Dendritic cell treated with granulocyte-macrophage colony-stimulating factor and Interleukin-4, amounts not matched to agents 40 ng/mL and 50 ng/mL, for 4 days (primary cell): ENCODE results near the gene PPP1R3F.
A peak's percentile ranks its signal among the peaks of the same experiment; 100 is the strongest.

Experiments
- H3K27ac Mint-ChIP-seq: one replicate; pipeline ENCODE4 v1.8.0; 2022; ENCODE audit warnings: mild to moderate bottlenecking, mixed read lengths
- H3K27me3 Mint-ChIP-seq: one replicate; pipeline ENCODE4 v1.8.0; 2022; ENCODE audit warnings: mild to moderate bottlenecking, mixed read lengths
- H3K36me3 Mint-ChIP-seq: one replicate; pipeline ENCODE4 v1.8.0; 2022; ENCODE audit warnings: low read depth, mixed read lengths
- H3K4me1 Mint-ChIP-seq: one replicate; pipeline ENCODE4 v1.8.0; 2022; ENCODE audit warnings: low read depth, mixed read lengths
- H3K4me3 Mint-ChIP-seq: one replicate; pipeline ENCODE4 v1.8.0; 2022; ENCODE audit warnings: mild to moderate bottlenecking, moderate library complexity, mixed read lengths
- H3K9me3 Mint-ChIP-seq: one replicate; pipeline ENCODE4 v1.8.0; 2022; ENCODE audit warnings: mixed read lengths
- intact Hi-C: fragments of 100-400 bp; cut with micrococcal nuclease; formaldehyde crosslinking; loops from one replicate; pipeline ENCODE4 v1.15.0; 2022

PPP1R3F gene

DNA sequence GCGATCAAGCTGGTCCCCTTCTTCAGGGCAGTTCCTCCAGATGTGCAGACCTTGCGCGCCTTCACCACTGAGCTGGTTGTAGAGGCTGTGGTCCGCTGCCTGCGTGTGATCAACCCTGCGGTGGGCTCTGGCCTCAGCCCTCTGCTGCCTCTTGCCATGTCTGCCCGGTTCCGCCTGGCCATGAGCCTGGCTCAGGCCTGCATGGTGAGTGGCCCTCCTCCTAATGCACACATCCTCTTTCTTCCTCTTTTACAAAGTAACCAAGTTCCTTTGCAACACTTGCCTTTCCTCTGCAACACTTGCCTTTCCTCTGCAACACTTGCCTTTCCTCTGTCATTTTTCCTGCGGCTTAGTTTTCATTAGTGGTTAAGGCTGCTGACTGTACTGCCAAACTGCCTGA, 32.5 kb upstream of the PPP1R3F start:
- H3K27ac Mint-ChIP-seq: peak overlapping the region; percentile 93
- H3K9me3 Mint-ChIP-seq: no peaks in the 10 kb centered on the region
- H3K4me1 Mint-ChIP-seq: peaks cover 17% of the 10 kb centered on the region
- H3K4me3 Mint-ChIP-seq: peak overlapping the region; percentile 96
- H3K27me3 Mint-ChIP-seq: no peaks in the 10 kb centered on the region
- H3K36me3 Mint-ChIP-seq: peaks cover 37% of the 10 kb centered on the region
- intact Hi-C loops: loop anchor here (5.0 kb wide), 1 partner anchor 45 kb away; no protein-coding TSS in a partner anchor

DNA sequence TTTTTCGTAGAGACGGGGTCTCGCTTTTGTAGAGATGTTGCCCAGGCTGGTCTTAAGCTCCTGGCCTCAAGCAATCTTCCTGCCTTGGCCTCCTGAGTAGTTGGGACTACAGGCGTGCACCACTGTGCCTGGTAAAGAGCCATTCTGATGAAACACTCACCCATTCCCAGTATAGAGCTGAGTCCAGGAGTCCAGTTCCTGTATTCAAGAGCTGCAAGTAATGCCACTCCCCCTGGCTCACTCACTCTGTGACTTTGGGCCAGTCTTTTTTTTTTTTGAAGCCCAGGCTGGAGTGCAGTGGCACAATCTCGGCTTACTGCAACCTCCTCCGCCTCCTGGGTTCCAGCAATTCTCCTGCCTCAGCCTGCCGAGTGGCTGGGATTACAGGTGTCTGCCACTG, 30.9 kb upstream of the PPP1R3F start:
- intact Hi-C loops: loop anchor here (5.0 kb wide), 1 partner anchor 46 kb away; no protein-coding TSS in a partner anchor
- Mint-ChIP-seq H3K27me3 (no peaks in the 10 kb centered on the region), H3K4me3 (peak overlapping the region; percentile 39), H3K4me1 (peaks cover 24% of the 10 kb centered on the region), H3K36me3 (peaks cover 54% of the 10 kb centered on the region), H3K9me3 (no peaks in the 10 kb centered on the region), H3K27ac (no peak overlapping the region)

DNA sequence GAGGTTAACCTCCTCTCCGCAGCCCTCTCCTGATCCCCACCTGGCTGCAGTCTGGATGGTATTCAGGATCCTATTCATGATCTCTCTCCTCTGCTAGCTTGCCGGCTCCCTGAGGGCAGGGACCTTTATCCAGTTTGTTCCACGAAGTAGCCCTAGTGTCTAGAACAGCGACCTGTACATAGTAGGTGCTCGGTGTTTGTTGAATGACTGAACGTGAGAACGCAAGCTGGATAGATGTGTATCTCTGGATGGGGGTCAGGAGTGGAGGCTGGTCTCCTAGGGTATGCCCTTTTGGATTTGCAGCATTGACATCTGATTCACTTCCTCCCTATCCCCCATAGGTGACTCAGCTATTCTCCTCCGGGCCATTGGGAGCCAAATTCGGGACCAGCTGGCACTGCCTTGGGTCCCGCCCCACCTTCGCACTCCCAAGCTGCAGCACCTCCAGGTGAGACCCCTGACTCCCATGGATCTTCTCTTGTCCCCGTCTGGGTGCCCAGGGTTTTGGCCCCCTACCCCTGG, 27.0 kb upstream of the PPP1R3F start:
- intact Hi-C loops: no loop called here
- no peaks in the 10 kb centered on the region for H3K9me3 Mint-ChIP-seq
- no peak overlapping the region for H3K4me3 Mint-ChIP-seq
- H3K4me1 Mint-ChIP-seq: peaks cover 14% of the 10 kb centered on the region
- H3K27me3 Mint-ChIP-seq: no peaks in the 10 kb centered on the region
- peaks cover 83% of the 10 kb centered on the region for H3K36me3 Mint-ChIP-seq
- H3K27ac Mint-ChIP-seq: peak overlapping the region; percentile 51

DNA sequence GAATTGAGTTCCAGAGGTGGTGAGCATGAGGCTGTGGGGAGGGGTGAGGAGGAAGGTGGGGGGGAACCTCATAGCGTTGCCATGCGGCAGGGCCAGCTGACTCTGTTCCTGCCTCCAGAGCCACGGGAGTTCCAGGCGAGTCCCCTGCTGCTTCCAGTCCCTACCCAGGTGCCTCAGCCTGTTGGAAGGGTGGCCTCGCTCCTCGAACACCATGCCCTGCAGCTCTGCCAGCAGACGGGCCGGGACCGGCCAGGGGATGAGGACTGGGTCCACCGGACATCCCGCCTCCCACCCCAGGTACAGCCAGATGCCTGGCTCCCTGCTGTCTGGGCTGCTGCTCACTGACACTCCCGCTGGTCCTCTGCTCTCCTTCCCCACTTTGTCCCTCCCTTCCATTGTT, 26.4 kb upstream of the PPP1R3F start:
- Mint-ChIP-seq H3K27ac (peak overlapping the region; percentile 63), H3K9me3 (no peaks in the 10 kb centered on the region), H3K4me1 (peaks cover 14% of the 10 kb centered on the region), H3K4me3 (no peak overlapping the region), H3K27me3 (no peaks in the 10 kb centered on the region), H3K36me3 (peaks cover 89% of the 10 kb centered on the region)
- intact Hi-C loops: no loop called here

DNA sequence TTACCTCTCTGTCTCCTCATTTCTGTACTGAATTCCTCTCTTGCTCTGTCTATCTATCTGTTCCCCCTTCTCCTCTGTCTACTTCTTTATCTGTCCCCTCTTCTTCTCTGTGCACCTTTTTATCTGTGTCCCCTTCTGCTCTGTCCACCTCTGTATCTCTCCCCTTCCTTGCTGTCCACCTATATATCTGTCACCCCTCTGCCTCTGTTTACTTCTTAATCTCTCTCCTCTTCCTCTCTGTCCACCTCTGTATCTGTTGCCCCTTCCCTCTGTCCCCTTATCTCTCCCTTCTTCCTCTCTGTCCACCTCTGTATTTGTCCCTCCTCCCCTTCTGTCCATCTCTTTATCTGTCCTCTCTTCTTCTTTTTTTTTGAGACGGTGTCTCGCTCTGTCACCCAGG, 25.4 kb upstream of the PPP1R3F start:
- H3K4me3 Mint-ChIP-seq: no peak overlapping the region
- H3K27me3 Mint-ChIP-seq: no peaks in the 10 kb centered on the region
- H3K4me1 Mint-ChIP-seq: peaks cover 14% of the 10 kb centered on the region
- peak overlapping the region; percentile 4 for H3K27ac Mint-ChIP-seq
- peaks cover 99% of the 10 kb centered on the region for H3K36me3 Mint-ChIP-seq
- intact Hi-C loops: no loop called here
- H3K9me3 Mint-ChIP-seq: no peaks in the 10 kb centered on the region

DNA sequence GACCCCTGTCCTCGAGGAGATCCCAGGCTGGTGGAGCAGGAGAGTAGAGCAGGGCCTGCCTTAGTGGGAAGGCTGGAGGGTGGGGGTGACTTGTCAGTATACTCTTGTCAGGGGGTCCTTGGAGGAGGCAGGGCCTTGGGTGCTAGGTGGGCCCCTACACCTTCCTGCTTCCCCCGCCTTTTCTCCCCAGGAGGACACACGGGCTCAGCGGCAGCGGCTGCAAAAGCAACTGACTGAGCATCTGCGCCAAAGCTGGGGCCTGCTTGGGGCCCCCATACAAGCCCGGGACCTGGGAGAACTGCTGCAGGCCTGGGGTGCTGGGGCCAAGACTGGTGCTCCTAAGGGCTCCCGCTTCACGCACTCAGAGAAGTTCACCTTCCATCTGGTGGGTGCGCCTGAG, 23.1 kb upstream of the PPP1R3F start:
- H3K9me3 Mint-ChIP-seq: no peaks in the 10 kb centered on the region
- peaks cover 17% of the 10 kb centered on the region for H3K4me1 Mint-ChIP-seq
- H3K4me3 Mint-ChIP-seq: no peak overlapping the region
- intact Hi-C loops: no loop called here
- H3K27me3 Mint-ChIP-seq: no peaks in the 10 kb centered on the region
- no peak overlapping the region for H3K27ac Mint-ChIP-seq
- H3K36me3 Mint-ChIP-seq: peaks cover 100% of the 10 kb centered on the region

DNA sequence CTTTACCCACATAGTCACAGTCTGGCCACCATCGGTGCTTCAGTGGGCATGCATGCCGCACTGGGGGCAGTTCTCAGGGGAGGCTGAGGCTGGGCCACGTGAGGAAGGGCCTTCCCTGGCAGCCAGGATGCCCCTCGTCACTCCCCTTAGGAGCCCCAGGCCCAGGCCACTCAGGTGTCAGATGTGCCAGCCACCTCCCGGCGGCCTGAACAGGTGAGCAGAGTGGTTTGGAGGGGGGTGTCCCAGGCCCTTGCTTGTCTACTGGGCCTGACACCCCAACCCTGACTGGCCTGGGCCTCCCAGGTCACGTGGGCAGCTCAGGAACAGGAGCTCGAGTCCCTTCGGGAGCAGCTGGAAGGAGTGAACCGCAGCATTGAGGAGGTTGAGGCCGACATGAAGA, 22.2 kb upstream of the PPP1R3F start:
- H3K27ac Mint-ChIP-seq: no peak overlapping the region
- intact Hi-C loops: no loop called here
- H3K9me3 Mint-ChIP-seq: no peaks in the 10 kb centered on the region
- no peaks in the 10 kb centered on the region for H3K27me3 Mint-ChIP-seq
- H3K4me3 Mint-ChIP-seq: no peak overlapping the region
- H3K4me1 Mint-ChIP-seq: peaks cover 17% of the 10 kb centered on the region
- peaks cover 100% of the 10 kb centered on the region for H3K36me3 Mint-ChIP-seq

DNA sequence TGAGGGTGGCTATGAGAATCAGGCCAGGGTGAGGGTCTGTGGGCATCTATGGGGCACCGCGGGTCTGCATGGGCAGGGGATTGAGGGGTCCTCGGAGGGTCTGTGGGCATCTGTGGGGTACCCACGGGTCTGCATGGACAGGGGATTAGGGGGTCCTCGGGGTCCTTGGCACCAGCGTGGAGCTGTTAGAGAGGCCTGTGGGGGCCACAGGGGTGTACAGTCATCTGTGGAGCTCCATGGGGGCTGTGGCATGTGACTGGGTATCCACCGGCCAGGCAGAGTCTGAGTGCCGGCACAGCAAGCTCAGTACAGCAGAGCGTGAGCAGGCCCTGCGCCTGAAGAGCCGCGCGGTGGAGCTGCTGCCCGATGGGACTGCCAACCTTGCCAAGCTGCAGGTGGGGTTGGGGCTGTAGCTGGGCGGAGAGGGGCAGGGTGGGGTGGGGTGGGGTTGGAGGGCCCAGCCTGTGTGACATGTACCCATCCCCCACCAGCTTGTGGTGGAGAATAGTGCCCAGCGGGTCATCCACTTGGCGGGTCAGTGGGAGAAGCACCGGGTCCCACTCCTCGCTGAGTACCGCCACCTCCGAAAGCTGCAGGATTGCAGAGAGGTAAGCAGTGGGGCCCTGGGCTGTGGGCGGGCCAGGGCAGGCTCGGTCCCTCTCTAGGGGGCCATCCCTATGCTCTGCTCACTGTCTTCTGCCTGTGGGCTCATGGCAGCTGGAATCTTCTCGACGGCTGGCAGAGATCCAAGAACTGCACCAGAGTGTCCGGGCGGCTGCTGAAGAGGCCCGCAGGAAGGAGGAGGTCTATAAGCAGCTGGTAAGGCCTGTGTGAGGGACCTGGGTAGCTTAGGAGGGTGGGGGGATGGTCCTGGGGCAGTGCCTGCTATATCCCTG, 21.4 kb upstream of the PPP1R3F start:
- peaks cover 19% of the 10 kb centered on the region for H3K4me1 Mint-ChIP-seq
- intact Hi-C loops: no loop called here
- no peaks in the 10 kb centered on the region for H3K27me3 Mint-ChIP-seq
- H3K4me3 Mint-ChIP-seq: no peak overlapping the region
- peaks cover 99% of the 10 kb centered on the region for H3K36me3 Mint-ChIP-seq
- no peaks in the 10 kb centered on the region for H3K9me3 Mint-ChIP-seq
- no peak overlapping the region for H3K27ac Mint-ChIP-seq

DNA sequence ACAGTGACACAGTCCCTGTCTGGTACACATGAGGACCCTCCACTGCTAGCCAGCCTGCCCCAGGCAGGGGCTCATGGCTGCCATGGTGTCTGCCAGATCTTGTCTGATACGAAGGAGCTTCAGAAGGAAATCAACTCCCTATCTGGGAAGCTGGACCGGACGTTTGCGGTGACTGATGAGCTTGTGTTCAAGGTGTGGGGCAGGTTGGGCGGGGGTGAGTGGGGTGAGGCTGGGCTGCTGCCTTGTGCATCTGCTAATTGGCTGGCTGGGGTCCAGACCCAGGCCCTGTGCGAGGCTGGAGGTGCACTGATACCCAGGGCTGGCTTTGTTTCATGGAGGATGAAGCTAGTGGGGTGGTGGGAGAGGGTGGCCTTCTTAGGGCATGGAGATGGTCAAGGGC, 20.5 kb upstream of the PPP1R3F start:
- no peaks in the 10 kb centered on the region for H3K27me3 Mint-ChIP-seq
- H3K36me3 Mint-ChIP-seq: peaks cover 90% of the 10 kb centered on the region
- H3K9me3 Mint-ChIP-seq: no peaks in the 10 kb centered on the region
- intact Hi-C loops: no loop called here
- no peak overlapping the region for H3K27ac Mint-ChIP-seq
- H3K4me3 Mint-ChIP-seq: no peak overlapping the region
- H3K4me1 Mint-ChIP-seq: peaks cover 28% of the 10 kb centered on the region

DNA sequence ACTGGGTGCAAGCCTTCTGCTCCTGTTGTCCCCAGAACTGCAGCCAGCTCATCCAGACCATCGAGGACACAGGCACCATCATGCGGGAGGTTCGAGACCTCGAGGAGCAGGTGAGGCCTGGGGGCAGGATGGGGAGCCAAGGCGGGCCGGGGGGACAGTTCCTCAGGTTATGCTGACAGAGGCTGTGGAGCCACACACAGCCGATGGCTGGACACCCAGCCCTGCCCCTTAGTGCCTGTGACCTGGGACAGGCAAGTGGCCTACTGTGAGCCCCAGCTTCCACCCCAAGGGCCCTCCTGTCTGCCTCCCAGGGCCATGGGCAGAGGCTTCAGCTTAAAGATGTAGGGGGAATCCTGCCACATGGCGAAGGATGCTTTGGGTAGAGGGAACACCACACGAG, 20.0 kb upstream of the PPP1R3F start:
- no peaks in the 10 kb centered on the region for H3K27me3 Mint-ChIP-seq
- intact Hi-C loops: no loop called here
- H3K4me1 Mint-ChIP-seq: peaks cover 28% of the 10 kb centered on the region
- H3K36me3 Mint-ChIP-seq: peaks cover 85% of the 10 kb centered on the region
- no peak overlapping the region for H3K27ac Mint-ChIP-seq
- no peak overlapping the region for H3K4me3 Mint-ChIP-seq
- H3K9me3 Mint-ChIP-seq: no peaks in the 10 kb centered on the region

DNA sequence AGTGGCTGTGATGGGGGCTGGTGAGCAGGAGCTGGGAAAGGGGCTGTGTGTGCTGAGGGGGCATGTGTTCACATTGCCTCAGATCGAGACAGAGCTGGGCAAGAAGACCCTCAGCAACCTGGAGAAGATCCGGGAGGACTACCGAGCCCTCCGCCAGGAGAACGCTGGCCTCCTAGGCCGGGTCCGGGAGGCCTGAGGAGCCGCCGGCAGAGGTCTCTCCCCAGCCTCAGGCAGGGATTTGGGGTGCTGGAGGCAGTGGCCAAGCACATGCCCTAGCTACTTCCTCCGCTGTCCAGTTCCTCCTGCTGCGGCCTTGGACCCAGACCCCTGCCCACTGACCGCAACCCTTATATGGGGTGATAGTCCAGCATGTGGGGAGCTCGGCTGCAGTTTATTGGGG, 19.5 kb upstream of the PPP1R3F start:
- intact Hi-C loops: no loop called here
- Mint-ChIP-seq H3K4me1 (peaks cover 28% of the 10 kb centered on the region), H3K36me3 (peaks cover 80% of the 10 kb centered on the region), H3K4me3 (no peak overlapping the region), H3K27ac (no peak overlapping the region), H3K9me3 (no peaks in the 10 kb centered on the region), H3K27me3 (no peaks in the 10 kb centered on the region)

DNA sequence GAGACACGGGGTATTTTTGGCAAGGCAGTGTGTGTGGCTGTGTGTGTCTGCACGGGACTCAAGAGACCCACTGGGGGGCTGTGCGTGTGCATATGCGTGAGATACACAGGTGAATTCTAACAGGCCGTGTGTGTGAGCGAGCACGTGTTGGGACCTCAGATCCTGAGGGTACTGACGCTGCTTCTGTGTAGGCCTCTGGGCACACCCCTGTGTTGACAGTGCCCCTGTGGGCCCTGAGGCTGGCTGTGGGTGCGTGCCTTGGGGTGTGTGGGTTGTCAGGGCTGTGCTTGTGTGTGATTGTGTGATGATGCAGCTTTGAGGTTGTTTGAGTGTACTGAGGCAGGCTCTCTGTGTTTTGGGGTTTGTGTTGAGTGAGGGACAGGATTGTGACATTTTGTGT, 19.0 kb upstream of the PPP1R3F start:
- H3K36me3 Mint-ChIP-seq: peaks cover 75% of the 10 kb centered on the region
- peaks cover 28% of the 10 kb centered on the region for H3K4me1 Mint-ChIP-seq
- no peak overlapping the region for H3K4me3 Mint-ChIP-seq
- no peaks in the 10 kb centered on the region for H3K9me3 Mint-ChIP-seq
- intact Hi-C loops: no loop called here
- H3K27me3 Mint-ChIP-seq: no peaks in the 10 kb centered on the region
- H3K27ac Mint-ChIP-seq: no peak overlapping the region

DNA sequence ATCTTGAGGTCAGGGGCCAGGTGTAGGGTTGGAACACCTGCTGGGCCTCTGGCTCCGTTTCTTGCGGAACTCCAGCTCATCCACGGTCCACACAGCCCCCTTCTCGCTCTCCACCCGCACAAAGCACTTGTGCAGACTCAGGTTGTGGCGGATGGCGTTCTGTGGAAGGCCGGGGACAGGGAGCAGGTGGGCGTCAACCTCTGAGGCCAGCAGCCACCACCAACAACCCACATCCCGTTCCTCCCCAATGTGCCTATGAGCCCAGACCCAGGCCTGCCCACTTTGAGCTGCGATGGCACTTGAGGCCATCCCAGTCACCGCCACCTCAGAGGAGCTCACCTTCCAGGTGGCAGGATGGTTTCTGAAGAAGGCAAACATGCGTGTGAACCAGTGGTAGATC, 18.3 kb upstream of the PPP1R3F start:
- Mint-ChIP-seq H3K9me3 (no peaks in the 10 kb centered on the region), H3K27ac (no peak overlapping the region), H3K4me1 (peaks cover 28% of the 10 kb centered on the region), H3K36me3 (peaks cover 68% of the 10 kb centered on the region), H3K4me3 (no peak overlapping the region), H3K27me3 (no peaks in the 10 kb centered on the region)
- intact Hi-C loops: no loop called here

DNA sequence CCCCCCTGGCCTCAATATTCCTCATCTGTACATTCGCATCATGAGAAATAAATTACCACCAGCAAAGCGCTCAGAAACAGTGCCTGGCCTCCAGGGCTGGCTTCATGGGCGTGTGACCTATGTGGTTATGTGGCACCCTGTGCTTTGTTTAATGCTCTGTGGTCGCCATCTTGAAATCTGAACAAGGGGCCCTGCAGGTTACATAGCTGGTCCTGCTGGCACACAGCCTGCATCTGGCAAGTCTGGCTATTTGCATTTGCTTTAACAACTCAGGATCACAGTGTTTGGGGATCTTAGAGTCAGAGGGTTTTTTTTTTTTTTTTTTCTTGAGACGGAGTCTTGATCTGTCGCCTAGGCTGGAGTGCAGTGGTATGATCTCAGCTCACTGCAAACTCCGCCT, 15.0 kb upstream of the PPP1R3F start:
- Mint-ChIP-seq H3K36me3 (peaks cover 34% of the 10 kb centered on the region), H3K27ac (no peak overlapping the region), H3K4me3 (no peak overlapping the region), H3K9me3 (no peaks in the 10 kb centered on the region), H3K4me1 (peaks cover 28% of the 10 kb centered on the region), H3K27me3 (no peaks in the 10 kb centered on the region)
- intact Hi-C loops: no loop called here
